GM18907 (cell line): ENCODE data around the gene SPSB1.

Source experiments
- ATAC-seq: cut with Tn5 transposase; IDR thresholded peaks from one replicate; pipeline ENCODE4 v1.9.1; 2021; ENCODE audit warnings: mild to moderate bottlenecking, moderate library complexity; ENCODE audit not compliant: unreplicated experiment

The SPSB1 gene

GRCh38 chr1:9361630-9362260 lies 69.1 kb downstream of the SPSB1 start:
- no peak for ATAC-seq

- ATAC-seq = no peak
Observed at GRCh38 chr1:9362488-9362887, 69.8 kb downstream of the SPSB1 start.

- no peak for ATAC-seq
Observed at GRCh38 chr1:9363061-9363471, 70.4 kb downstream of the SPSB1 start.

GRCh38 chr1:9366298-9366697 lies 73.6 kb downstream of the SPSB1 start:
- ATAC-seq = no peak

DNA sequence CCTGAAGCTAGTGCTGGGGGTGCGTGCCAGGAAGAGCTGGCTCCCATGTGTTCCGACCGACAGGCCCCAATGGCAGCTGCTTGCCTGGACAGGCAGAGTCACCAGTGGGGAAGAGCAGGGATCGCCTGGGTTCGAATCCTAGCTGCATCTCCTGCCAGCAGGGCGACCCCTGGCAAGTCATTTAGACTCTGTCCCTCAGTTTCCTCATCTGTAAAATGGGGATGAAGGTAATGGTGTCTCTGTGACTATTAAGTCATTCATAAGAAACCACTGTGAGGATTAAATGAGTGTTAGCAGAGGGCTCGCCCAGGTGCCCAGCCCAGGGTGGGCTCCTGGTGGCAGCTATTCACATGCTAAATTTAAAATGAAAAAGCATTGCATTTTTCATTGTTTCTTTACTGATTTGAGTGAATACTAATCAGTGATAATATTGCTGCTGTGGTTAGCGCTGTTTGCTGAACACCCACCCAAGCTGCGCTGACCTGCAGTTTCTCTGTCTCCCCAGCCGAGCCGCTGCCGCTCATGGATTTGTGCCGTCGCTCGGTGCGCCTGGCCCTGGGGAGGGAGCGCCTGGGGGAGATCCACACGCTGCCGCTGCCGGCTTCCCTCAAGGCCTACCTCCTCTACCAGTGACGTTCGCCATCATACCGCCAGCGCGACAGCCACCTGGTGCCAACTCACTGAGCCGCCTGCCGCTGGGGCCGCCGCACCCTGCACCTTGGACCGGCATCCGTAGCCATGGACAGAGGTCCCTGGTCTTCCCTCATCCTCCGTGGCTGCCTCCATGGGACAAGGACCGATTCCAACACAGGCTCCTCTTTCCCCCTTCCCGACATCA lies 74.5 kb downstream of the SPSB1 start:
- no peak for ATAC-seq

GRCh38 chr1:9367806-9368205 lies 75.1 kb downstream of the SPSB1 start:
- ATAC-seq = no peak

- no peak for ATAC-seq
Observed at GRCh38 chr1:9368356-9368755, 75.7 kb downstream of the SPSB1 start.

GRCh38 chr1:9369964-9370788 lies 77.5 kb downstream of the SPSB1 start:
- no peak for ATAC-seq

DNA sequence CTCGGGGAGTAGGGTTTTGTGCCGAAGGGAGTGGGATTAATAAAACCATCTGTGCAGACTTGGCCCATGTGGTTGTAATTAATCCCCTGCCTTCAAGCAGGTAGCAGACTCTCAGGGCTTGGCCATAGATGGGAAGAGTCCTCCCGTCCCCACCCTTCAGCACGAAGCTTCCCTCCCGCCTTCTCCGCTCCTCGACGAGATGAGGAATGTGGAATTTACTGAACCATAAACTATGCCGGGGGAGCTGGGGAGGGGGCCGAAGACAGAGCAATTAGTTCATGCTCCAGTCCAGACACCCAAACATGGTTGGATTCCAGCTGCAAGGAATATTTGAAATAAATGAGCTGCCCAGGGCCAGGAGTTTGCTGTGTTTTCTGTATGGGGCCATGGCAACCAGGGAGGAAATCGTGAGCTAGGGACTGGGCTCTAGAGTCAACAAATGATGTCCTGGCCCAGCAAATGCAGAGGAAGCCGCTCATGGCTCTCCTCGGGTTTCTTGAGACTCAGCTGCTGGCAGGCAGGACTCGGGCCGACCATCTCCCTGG lies 78.8 kb downstream of the SPSB1 start:
- ATAC-seq = no peak

GRCh38 chr1:9371951-9372350 lies 79.3 kb downstream of the SPSB1 start:
- ATAC-seq = no peak

GRCh38 chr1:9373619-9374018 lies 80.9 kb downstream of the SPSB1 start:
- no peak for ATAC-seq

- no peak for ATAC-seq
Observed at GRCh38 chr1:9374748-9375341, 82.2 kb downstream of the SPSB1 start.

DNA sequence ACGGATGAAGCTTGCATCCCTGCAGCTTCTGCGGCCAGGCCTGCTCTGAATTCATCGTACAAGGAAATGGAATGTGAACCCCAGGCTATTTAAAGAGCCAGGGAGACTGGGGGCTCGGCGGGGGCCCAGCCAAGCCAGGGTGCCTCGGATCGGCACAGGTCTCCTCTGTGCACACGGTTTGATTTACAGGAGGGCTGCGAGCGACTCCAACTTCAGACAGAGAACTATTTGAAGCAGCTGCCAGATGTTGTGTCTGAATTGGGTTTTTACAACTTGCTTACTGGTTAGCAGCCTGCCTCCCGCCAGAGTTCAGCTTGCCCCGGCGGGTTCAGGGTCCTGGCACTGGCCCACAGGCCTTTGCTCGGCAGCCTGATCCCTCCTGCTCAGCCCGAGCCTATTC lies 83.2 kb downstream of the SPSB1 start:
- no peak for ATAC-seq

DNA sequence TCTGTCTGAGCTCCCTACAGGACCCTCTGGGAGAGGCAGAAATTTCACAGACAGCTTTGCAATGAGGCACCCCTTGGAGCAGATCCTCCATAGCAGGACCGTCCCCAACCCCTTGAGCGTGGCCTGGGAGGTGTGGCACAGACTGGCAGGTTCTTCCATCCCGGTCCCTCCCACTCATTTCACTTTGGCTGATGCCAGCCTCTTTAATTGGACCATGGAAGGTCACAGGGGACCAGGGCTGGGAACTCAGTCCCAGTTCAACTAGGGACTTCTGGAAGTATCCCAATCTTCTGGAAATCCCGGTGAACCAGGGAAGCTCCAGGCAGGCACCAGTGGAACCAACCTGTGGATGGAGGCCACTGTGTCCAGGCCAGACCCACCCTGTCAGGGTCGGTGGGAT lies 83.7 kb downstream of the SPSB1 start:
- no peak for ATAC-seq

DNA sequence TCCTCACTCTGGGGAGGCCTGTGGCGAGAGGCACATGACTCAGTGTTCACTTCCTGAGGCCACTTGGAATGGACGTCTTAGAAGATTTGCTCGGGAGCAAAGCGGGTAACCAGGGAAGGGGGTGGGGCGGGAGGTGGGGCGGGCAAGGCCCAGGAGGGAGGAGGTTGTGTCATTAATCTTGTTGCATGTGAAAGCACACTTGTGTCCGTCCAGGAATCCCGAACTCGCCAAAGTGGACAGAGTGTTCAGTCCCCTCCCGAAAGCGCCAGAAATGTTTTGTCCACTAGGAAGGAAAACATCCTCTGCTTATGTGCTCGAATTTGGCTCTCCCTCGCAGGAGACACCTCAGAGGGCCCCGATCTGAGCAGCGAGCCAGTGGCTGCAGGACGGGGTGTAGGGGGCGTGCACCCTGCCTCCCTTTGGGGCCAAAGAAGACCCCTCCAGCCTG lies 84.2 kb downstream of the SPSB1 start:
- ATAC-seq = no peak

GRCh38 chr1:9378801-9379200 lies 86.1 kb downstream of the SPSB1 start:
- ATAC-seq = no peak

- no peak for ATAC-seq
Observed at GRCh38 chr1:9380711-9381110, 88.0 kb downstream of the SPSB1 start.

DNA sequence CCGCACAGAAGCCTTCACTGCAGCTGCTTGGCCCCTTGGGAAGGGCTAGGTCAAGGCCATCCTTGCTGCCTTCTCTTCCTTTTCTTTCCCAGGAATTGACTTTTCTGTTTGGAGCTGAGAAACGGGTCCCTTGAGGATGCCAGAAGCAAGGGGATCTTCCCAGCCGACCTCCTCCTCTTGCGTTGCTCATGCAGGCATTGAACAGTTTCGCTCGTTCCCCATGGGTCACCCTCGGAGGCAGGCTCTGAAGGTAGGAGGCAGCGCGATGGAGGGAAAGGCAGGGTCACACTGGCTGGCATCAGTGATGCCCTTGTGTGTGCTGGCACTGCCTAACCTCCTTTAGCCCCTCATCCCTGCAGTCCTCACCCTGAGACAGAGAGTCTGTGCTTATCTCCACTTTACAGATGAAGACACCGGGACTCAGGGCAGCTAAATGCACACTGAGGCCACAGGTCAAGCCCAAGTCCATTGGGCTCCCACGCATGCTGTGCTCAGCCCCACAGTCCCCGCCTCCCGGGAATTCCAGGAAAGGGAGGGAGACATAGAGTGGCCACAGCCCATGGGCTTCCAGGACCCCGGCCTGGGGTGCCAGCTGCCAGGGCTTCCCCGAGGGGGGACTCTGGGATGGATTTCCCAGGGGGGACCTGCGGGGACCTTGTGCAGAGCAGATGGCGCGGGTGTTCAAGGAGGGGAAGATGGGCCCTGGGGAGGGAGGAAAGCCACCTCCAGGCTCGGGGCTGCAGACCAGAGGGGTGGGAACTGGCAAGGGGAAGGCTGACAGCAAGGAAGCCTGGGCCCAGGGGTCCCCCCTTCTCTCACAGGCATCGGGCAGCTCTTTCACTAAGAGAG lies 90.2 kb downstream of the SPSB1 start:
- ATAC-seq = no peak

DNA sequence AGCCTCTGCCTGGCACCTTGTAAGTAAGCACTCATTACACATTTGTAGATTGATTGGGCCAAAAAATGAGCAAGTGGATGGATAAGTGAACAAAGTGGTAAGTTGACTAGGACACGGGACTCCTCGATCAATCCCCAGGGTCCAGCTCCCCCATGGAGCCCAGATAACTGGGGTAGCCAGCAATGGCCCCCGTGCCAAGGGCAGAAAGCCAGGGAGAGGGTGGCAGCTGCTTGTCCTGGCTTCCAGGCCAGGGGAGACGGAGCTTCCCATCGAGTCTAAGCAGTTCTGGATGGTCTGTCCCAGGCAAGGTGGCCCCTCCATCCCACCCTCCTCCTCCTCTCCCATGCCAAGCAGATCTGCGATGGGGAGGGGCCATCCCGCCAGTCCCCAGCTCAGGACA lies 91.4 kb downstream of the SPSB1 start:
- ATAC-seq = no peak

GRCh38 chr1:9384751-9385245 lies 92.1 kb downstream of the SPSB1 start:
- no peak for ATAC-seq
